Measurements from ENCODE around the gene P4HTM.

GRCh38 chr3:48966876-48967361 lies 23.1 kb upstream of the P4HTM start:
- no peak for TF ChIP-seq CTCF (IDR thresholded peaks at IDR 0.05; ENCODE audit: insufficient read depth, low read depth, low read length)
- TF ChIP-seq EZH2 (IDR thresholded peaks at IDR 0.05; ENCODE audit: insufficient read depth, low read length) = no peak
